T-cell (primary cell): ENCODE measurements around the gene TENM3. TPM values are rescaled to one million over a fixed set of nuclear protein-coding genes. Genes with fewer than 3 reads are reported as not detected.

ENCODE experiments used
- ATAC-seq, 4 experiments: fragments of 200-7000 bp in 3 of 4; fragments of 150-1000 bp in 1 of 4; cut with Tn5 transposase; replicated peaks in 1 of 4; 1 replicate in 3 of 4; 2 replicates in 1 of 4; pipeline ENCODE4 v1.10.0; 2021; ENCODE audit warnings: moderate library complexity in 3 of 4, mild to moderate bottlenecking in 2 of 4, moderate number of reproducible peaks in 1 of 4
- CTCF ChIA-PET, 2 donors: fragments of 300-600 bp; sonication (Branson Sonifier 250); formaldehyde crosslinking; loops; one replicate each; lab custom pipeline; 2022; ENCODE audit warnings: antibody characterized with exemption in 2 of 2; lab: Charles Lee
- POLR2A ChIA-PET, 2 donors: fragments of 300-600 bp; sonication (Branson Sonifier 250); formaldehyde crosslinking; loops; one replicate each; lab custom pipeline; 2022; ENCODE audit warnings: antibody characterized with exemption in 2 of 2; lab: Charles Lee
- DNase-seq, 35 experiments: peaks; one replicate each; pipeline versions ENCODE4 v3.0.0 to v3.0.0-alpha.2; 2013 to 2023
- H3K27ac ChIP-seq: one replicate; pipeline ENCODE4 v1.5.1; 2013; ENCODE audit warnings: low read length
- H3K27me3 ChIP-seq, 2 experiments: replicated peaks in 1 of 2; 1 replicate in 1 of 2; 2 replicates in 1 of 2; pipeline versions ENCODE4 v1.6.1 to v1.7.0; 2013; ENCODE audit warnings: low read length in 1 of 2, mixed read lengths in 1 of 2; ENCODE audit not compliant: control insufficient read depth in 2 of 2, insufficient read depth in 2 of 2; ENCODE audit errors: extremely low read depth in 1 of 2
- H3K36me3 ChIP-seq, 2 donors: 1 replicate in 1 of 2; 2 replicates in 1 of 2; pipeline versions ENCODE4 v1.6.1 to v1.7.0; 2013; ENCODE audit warnings: low read length in 1 of 2; ENCODE audit not compliant: control insufficient read depth in 2 of 2, insufficient read depth in 1 of 2; ENCODE audit errors: extremely low read depth in 1 of 2
- H3K4me1 ChIP-seq, 2 experiments: 1 replicate in 1 of 2; 2 replicates in 1 of 2; pipeline versions ENCODE4 v1.6.1 to v1.7.0; 2013; ENCODE audit warnings: low read length in 2 of 2, mixed read lengths in 1 of 2; ENCODE audit not compliant: insufficient read depth in 2 of 2, control insufficient read depth in 1 of 2; ENCODE audit errors: extremely low read depth in 1 of 2
- H3K4me3 ChIP-seq, 2 donors: 1 replicate in 1 of 2; 2 replicates in 1 of 2; pipeline versions ENCODE4 v1.5.1 to v1.7.0; 2013; ENCODE audit warnings: mild to moderate bottlenecking in 2 of 2, low read length in 1 of 2, moderate library complexity in 1 of 2; ENCODE audit not compliant: control insufficient read depth in 1 of 2; ENCODE audit errors: extremely low read depth in 1 of 2
- H3K9me3 ChIP-seq: 2 replicates; pipeline ENCODE4 v1.7.0; 2013
- H3K27ac Mint-ChIP-seq, 2 donors: one replicate each; pipeline ENCODE4 v1.8.0; 2020 to 2021; ENCODE audit warnings: mild to moderate bottlenecking in 2 of 2, mixed read lengths in 2 of 2
- H3K27me3 Mint-ChIP-seq, 2 donors: one replicate each; pipeline ENCODE4 v1.8.0; 2021 to 2022; ENCODE audit warnings: mixed read lengths in 2 of 2
- H3K36me3 Mint-ChIP-seq: one replicate; pipeline ENCODE4 v1.8.0; 2021; ENCODE audit warnings: mixed read lengths
- H3K4me1 Mint-ChIP-seq, 3 donors: one replicate each; pipeline ENCODE4 v1.8.0; 2020 to 2022; ENCODE audit warnings: mixed read lengths in 3 of 3, mild to moderate bottlenecking in 1 of 3
- H3K4me3 Mint-ChIP-seq, 3 donors: one replicate each; pipeline ENCODE4 v1.8.0; 2020 to 2022; ENCODE audit warnings: mild to moderate bottlenecking in 3 of 3, mixed read lengths in 3 of 3, moderate library complexity in 3 of 3
- H3K9me3 Mint-ChIP-seq, 3 donors: one replicate each; pipeline ENCODE4 v1.8.0; 2020 to 2022; ENCODE audit warnings: mixed read lengths in 3 of 3
- WGBS: methylation state at CpG from one replicate; pipeline ENCODE4 v1.1.5; 2013; ENCODE audit warnings: missing lambda C conversion rate; ENCODE audit not compliant: insufficient coverage; 5-methylcytosine and 5-hydroxymethylcytosine counted together
- total RNA-seq, 35 experiments: library from RNA in 6 of 35; stranded (reverse) in 6 of 35; fragments of 120-200 nt in 1 of 35; gene quantifications; one replicate each; pipeline versions ENCODE4 v1.2.1 to v1.2.4 and lab custom pipeline; 2013 to 2026

TENM3 gene
- total RNA-seq, 5 donors from 2014 or later (not counting 1 experiment from before 2014, with no cell fraction given): 0.03 to 0.44 (median 0.16) TPM; not detected in 2

GRCh38 chr4:182643801-182644682, 400.8 kb downstream of the TENM3 start:
- no peaks in the 10 kb centered on the region for H3K36me3 ChIP-seq
- Mint-ChIP-seq H3K4me3 (no peak overlapping the region), H3K27me3 (peaks cover 2 to 7% of the 10 kb centered on the region in 2 donors), H3K27ac (no peak overlapping the region), H3K9me3 (peaks cover 0 to 11% (median 11%) of the 10 kb centered on the region in 3 donors), H3K4me1 (no peaks in the 10 kb centered on the region), H3K36me3 (no peaks in the 10 kb centered on the region)
- CTCF ChIA-PET: no interaction called here
- H3K4me3 ChIP-seq: no peak overlapping the region
- no peaks in the 10 kb centered on the region for H3K4me1 ChIP-seq
- WGBS: 40% methylated on average over 1 of the region's 7 CpGs
- no peak overlapping the region for H3K27ac ChIP-seq
- DNase-seq (no peak), ATAC-seq (no peak)
- POLR2A ChIA-PET: no interaction called here
- H3K27me3 ChIP-seq: peaks cover 0 to 2% of the 10 kb centered on the region in 2 experiments
- H3K9me3 ChIP-seq: no peaks in the 10 kb centered on the region

GRCh38 chr4:182644683-182645050, 401.5 kb downstream of the TENM3 start:
- Mint-ChIP-seq H3K27ac (no peak overlapping the region), H3K27me3 (peaks cover 2 to 7% of the 10 kb centered on the region in 2 donors), H3K9me3 (peaks cover 0 to 11% (median 11%) of the 10 kb centered on the region in 3 donors), H3K4me3 (no peak overlapping the region), H3K4me1 (no peaks in the 10 kb centered on the region), H3K36me3 (no peaks in the 10 kb centered on the region)
- Histone ChIP-seq H3K27ac (no peak overlapping the region), H3K4me3 (no peak overlapping the region), H3K4me1 (no peaks in the 10 kb centered on the region), H3K36me3 (no peaks in the 10 kb centered on the region), H3K9me3 (no peaks in the 10 kb centered on the region), H3K27me3 (peaks cover 0 to 2% of the 10 kb centered on the region in 2 experiments)
- ChIA-PET POLR2A (no interaction called here), CTCF (no interaction called here)
- WGBS: no CpG with 5 or more reads among the region's 1 CpG
- ATAC-seq (no peak), DNase-seq (no peak)

- ATAC-seq (no peak), DNase-seq (no peak)
- peaks cover 6 to 11% of the 10 kb centered on the region in 2 donors for H3K27me3 Mint-ChIP-seq
- Histone ChIP-seq H3K27ac (no peak overlapping the region), H3K27me3 (peaks cover 0 to 2% of the 10 kb centered on the region in 2 experiments), H3K4me3 (no peak overlapping the region), H3K9me3 (no peaks in the 10 kb centered on the region), H3K36me3 (no peaks in the 10 kb centered on the region), H3K4me1 (no peaks in the 10 kb centered on the region)
- no CpG with 5 or more reads among the region's 1 CpG for WGBS
- ChIA-PET POLR2A (no interaction called here), CTCF (no interaction called here)
- H3K4me1 Mint-ChIP-seq: no peaks in the 10 kb centered on the region
- no peak overlapping the region for H3K27ac Mint-ChIP-seq
- H3K4me3 Mint-ChIP-seq: no peak overlapping the region
- no peaks in the 10 kb centered on the region for H3K36me3 Mint-ChIP-seq
- H3K9me3 Mint-ChIP-seq: peaks cover 0 to 11% (median 11%) of the 10 kb centered on the region in 3 donors
Observed at GRCh38 chr4:182645511-182645910, 402.3 kb downstream of the TENM3 start.

GRCh38 chr4:182647646-182648300, 404.6 kb downstream of the TENM3 start:
- no peak overlapping the region for H3K27ac ChIP-seq
- no peaks in the 10 kb centered on the region for H3K4me1 ChIP-seq
- WGBS: 20% methylated on average over 1 of the region's 4 CpGs
- no peaks in the 10 kb centered on the region for H3K9me3 ChIP-seq
- DNase-seq: no peak
- H3K27me3 ChIP-seq: peaks cover 0 to 5% of the 10 kb centered on the region in 2 experiments
- ATAC-seq: no peak
- ChIA-PET POLR2A (no interaction called here), CTCF (no interaction called here)
- no peak overlapping the region for H3K27ac Mint-ChIP-seq
- peaks cover 8 to 9% of the 10 kb centered on the region in 2 donors for H3K27me3 Mint-ChIP-seq
- no peaks in the 10 kb centered on the region for H3K4me1 Mint-ChIP-seq
- H3K36me3 Mint-ChIP-seq: no peaks in the 10 kb centered on the region
- H3K9me3 Mint-ChIP-seq: peaks cover 0 to 11% (median 11%) of the 10 kb centered on the region in 3 donors
- H3K4me3 ChIP-seq: no peak overlapping the region
- no peaks in the 10 kb centered on the region for H3K36me3 ChIP-seq
- no peak overlapping the region for H3K4me3 Mint-ChIP-seq

- H3K4me1 Mint-ChIP-seq: no peaks in the 10 kb centered on the region
- Histone ChIP-seq H3K27ac (no peak overlapping the region), H3K36me3 (no peaks in the 10 kb centered on the region), H3K4me1 (no peaks in the 10 kb centered on the region), H3K4me3 (no peak overlapping the region), H3K27me3 (peaks cover 0 to 5% of the 10 kb centered on the region in 2 experiments), H3K9me3 (no peaks in the 10 kb centered on the region)
- H3K27me3 Mint-ChIP-seq: peaks cover 9 to 10% of the 10 kb centered on the region in 2 donors
- no peak for DNase-seq
- CTCF ChIA-PET: no interaction called here
- no peaks in the 10 kb centered on the region for H3K36me3 Mint-ChIP-seq
- no peak overlapping the region for H3K4me3 Mint-ChIP-seq
- H3K9me3 Mint-ChIP-seq: peaks cover 0 to 11% (median 11%) of the 10 kb centered on the region in 3 donors
- POLR2A ChIA-PET: no interaction called here
- no peak for ATAC-seq
- H3K27ac Mint-ChIP-seq: no peak overlapping the region
Observed at GRCh38 chr4:182648766-182649165, 405.6 kb downstream of the TENM3 start.

- Mint-ChIP-seq H3K4me1 (no peaks in the 10 kb centered on the region), H3K27me3 (peaks cover 9 to 10% of the 10 kb centered on the region in 2 donors), H3K4me3 (no peak overlapping the region), H3K27ac (no peak overlapping the region), H3K9me3 (peaks cover 0 to 11% (median 11%) of the 10 kb centered on the region in 3 donors), H3K36me3 (no peaks in the 10 kb centered on the region)
- H3K27me3 ChIP-seq: peaks cover 0 to 5% of the 10 kb centered on the region in 2 experiments
- CTCF ChIA-PET: no interaction called here
- POLR2A ChIA-PET: no interaction called here
- no peaks in the 10 kb centered on the region for H3K9me3 ChIP-seq
- H3K27ac ChIP-seq: no peak overlapping the region
- H3K4me3 ChIP-seq: no peak overlapping the region
- WGBS: 80% methylated on average over 3 of the region's 8 CpGs
- ATAC-seq: no peak
- H3K36me3 ChIP-seq: no peaks in the 10 kb centered on the region
- DNase-seq: no peak
- H3K4me1 ChIP-seq: no peaks in the 10 kb centered on the region
Observed at GRCh38 chr4:182649698-182650477, 406.7 kb downstream of the TENM3 start.
